IPS-NIHi11 (cell line): ENCODE results near the gene DLGAP5.
A peak's percentile ranks its signal among the peaks of the same experiment; 100 is the strongest.

Experiments
- DNase-seq: peaks from one replicate; pipeline ENCODE4 v3.0.0; 2012; ENCODE audit warnings: mixed read lengths, low spot score

The DLGAP5 gene

DNA sequence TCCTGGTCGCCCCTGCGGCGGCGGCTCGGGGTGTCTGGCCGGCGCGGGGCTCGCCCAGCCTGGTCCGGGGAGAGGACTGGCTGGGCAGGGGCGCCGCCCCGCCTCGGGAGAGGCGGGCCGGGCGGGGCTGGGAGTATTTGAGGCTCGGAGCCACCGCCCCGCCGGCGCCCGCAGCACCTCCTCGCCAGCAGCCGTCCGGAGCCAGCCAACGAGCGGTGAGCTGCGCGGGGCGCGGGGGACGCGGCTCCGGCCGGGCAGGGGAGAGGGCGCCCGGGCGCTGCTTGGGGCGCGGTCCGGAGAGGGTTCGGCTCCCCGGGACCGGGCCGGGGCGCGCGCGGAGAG lies 62.3 kb downstream of the DLGAP5 start, which contains the start of gene LGALS3:
LGALS3 (plus strand) TSS at position 167 of the 342 bp plus-strand sequence. CDS start 8,122 bp downstream, outside the sequence.
- peak; percentile 92 for DNase-seq

DNA sequence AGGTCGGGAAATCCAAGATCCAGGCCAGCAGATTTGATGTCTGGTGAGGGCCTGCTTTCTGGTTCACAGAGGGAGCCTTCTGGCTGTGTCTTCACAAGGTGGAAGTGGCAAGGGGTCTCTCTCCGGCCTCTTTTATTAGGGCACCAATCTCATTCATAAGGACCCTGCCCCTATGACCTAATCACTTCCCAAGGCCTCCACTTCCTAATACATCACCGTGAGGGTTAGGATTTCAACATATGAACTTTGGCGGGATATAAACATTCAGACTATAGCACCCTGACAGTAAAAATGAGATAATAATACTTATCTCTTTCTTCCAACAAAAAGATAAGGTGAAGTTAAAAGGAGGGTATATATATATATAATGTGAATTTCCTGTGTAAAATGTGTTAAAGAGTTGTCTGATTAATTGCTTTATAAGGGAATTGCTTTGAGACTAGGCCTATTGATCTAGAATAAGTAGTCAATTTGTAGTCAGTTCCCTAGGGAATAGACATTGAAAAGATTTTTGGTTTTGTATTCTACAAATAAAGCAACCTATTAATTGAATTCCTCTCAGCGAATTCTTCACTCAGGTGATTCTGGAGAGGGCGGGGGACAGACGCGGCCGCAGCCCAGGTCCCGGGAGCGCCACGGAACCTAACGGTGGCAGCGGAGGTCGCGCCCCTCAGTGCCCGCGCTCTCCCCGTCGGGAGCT lies 62.8 kb downstream of the DLGAP5 start:
- DNase-seq: no peak

DNA sequence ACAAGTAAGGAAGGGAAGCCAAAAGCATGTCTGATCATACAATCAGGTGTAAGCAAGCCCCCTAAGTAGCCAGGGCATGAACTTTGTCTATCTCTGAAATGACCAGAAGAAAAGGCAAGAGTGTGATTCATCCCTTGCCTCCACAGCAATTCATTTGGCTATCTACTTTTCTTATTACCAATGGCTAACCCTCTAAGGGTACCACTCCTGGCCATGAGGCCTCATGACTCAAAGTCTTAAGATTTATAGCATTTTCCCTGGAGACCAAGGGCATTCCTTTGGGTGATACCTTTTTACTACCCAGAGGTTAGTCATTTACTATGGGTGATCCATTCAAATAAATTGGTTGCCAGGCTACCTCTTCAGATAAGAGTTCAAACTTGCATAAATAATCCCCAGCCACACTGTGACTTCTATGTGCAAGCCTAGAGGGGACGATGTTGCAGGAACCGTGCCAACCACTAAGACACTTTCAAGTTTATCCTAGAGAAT lies 63.9 kb downstream of the DLGAP5 start:
- no peak for DNase-seq

DNA sequence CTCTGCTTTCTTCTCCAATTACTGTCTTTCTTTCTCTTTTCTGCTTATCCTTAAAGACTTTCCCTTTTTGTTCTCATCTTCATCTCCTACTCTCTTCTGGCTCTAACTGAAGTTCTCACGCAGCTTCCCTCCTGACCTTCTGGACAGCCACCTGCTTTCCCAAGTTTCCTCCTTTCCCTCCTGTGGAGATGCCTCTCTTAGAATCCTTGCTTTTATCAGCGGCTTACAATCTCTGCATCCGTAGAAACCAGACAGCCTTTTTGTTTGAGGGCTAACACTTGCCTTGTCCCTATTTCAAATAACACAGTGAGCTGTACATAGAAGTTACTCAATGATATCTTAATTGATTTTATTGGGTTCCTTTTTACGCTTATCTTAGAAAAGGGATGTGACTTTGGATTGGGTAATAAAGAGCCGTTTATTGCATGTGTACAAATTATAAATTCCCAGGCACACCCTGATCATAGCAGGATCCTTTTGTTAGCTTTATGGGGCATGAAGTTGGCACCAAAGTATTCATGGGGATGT lies 64.4 kb downstream of the DLGAP5 start:
- DNase-seq: no peak

DNA sequence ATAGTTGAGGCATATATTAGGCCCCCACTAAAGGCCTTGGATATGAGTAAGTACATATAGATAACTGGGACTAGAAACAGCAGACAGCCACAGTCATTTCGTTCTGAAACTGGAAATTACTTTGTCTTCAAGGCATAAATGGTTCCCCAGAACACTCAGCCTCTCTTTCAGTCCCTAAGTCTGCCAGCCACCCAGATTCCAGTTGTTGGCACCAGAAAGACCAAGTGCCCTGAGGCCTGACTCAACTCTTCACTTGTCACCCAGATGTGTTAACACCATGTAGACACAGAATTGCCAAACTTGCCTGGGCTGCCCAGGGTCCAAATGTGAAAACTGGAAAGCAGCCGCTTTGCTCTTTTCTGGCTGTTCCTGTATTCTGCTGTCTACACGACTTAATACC lies 65.4 kb downstream of the DLGAP5 start:
- no peak for DNase-seq

DNA sequence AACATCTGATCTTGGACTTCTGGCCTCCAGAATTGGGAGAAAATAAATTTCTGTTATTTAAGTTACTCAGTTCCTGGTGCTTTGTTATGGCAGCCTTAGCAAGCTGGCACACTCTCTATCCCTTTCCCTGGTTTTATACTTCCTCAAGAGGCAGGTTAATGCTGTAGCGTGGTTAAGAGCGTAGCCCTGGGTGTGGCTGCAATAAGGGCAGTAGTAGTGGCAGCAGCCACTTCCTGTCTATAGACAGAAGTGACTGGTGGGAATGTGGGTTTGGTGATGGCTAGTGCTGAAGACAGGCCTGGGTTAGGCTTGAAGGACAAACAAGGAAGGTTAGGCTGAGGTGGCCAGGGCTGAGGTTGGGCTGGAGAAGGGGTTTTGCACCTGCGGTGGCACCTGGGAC lies 66.0 kb downstream of the DLGAP5 start:
- DNase-seq: no peak

DNA sequence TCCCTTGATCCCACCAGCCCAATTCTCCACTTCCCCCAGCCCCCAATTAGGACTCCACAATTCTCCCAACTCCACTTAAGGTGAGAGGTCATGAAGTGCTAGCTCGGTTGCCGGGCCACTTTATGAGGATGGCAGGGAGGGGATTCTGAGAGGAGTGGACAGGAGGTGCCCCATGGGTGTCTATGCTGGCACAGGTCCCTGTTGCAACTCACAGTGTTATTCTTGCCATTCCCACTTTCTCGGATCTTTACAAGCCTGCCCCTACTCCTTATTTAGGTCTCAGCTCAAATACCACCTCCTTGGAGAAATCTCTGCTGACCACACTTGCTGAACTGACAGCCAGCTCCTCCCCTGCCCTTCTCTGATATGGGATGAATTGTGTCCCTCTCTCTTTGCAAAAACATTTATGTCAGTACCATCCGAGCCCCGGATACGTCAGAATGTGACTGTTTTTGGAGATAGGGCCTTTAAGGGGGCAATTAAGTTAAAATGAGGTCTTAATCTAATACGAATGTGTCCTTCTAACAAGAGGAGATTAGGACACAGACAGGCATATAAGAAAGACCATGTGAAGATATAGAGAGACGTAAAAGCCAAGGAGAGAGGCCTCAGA lies 66.5 kb downstream of the DLGAP5 start:
- DNase-seq: no peak

DNA sequence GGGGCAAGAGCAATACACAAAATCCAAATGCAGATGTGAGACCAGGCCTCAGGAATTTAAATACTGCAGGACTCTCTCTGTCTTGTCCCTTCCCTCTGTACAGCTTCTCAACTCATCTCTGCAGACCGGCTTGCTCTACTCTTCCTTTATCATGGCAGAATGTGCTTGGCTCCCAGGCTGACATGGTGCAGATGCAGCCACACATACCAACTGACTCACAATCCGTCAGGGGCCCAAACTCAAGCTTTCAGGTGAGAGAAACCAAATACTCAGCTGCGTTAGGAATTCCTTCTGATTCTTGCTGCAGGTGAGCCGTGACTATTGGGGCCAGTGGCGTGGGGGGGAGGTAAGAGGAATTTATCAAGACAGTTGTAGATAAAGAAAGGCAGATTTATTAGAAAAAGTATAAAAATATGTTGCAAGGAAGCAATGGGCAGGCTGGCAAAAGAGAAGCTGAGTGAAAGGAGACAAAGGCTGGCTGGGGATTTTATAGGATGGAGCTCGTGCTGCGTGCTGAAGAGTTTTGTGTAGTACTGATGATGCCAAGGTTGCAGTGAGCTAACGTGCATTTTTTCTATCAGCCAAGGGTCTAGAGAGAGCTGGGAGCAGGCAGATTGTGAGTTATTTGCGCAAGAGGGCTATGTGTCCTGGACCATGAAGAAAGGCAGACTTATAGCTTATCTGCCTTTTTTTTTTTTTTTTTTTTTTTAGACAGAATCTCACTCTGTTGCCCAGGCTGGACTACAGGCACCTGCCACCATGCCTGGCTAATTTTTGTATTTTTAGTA lies 67.3 kb downstream of the DLGAP5 start:
- DNase-seq: no peak

DNA sequence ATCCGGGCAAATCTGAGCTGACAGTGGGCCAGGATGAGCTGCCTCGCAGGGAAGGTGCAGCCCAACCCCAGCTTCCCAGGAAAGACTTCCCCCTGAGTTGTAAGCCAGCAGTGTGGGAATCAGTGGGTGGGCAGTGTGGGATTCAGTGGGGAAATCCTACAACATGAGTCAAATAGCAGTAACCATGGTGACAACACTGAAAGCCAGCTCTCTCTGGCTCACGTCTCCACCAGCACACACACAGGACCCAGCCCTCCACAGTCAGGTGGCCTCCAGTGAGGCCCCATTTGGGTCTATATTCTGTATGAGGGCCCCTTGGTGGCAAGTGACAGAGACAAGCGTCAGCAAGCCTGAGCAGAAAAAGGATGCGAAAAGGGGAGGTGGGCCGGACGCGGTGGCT lies 68.3 kb downstream of the DLGAP5 start:
- no peak for DNase-seq

DNA sequence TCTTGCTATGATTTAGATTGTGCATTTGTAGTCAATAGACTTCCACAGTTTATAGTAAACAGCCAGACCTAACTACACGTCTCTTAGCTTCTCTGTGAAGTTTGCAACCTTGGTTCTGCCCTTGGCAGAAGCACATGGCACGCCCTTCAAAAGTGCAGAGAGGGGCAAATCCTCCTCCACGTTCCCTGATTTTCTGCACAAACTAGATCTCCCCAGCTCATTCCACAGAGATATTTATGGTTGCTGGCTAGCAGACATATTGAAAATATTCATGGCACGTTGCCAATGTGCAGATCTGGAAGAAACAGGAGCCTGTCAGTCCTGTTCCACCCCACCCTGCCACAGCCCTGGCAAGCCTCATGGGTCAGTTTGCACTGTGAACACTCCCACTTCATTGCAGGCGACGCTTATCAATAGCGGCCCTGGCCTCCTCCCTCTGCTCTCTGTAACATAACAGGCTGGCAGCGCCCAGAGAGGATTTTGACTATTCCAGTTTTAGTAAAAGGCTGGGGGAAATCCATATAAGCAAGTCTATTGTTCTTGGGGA lies 68.9 kb downstream of the DLGAP5 start:
- DNase-seq: no peak

DNA sequence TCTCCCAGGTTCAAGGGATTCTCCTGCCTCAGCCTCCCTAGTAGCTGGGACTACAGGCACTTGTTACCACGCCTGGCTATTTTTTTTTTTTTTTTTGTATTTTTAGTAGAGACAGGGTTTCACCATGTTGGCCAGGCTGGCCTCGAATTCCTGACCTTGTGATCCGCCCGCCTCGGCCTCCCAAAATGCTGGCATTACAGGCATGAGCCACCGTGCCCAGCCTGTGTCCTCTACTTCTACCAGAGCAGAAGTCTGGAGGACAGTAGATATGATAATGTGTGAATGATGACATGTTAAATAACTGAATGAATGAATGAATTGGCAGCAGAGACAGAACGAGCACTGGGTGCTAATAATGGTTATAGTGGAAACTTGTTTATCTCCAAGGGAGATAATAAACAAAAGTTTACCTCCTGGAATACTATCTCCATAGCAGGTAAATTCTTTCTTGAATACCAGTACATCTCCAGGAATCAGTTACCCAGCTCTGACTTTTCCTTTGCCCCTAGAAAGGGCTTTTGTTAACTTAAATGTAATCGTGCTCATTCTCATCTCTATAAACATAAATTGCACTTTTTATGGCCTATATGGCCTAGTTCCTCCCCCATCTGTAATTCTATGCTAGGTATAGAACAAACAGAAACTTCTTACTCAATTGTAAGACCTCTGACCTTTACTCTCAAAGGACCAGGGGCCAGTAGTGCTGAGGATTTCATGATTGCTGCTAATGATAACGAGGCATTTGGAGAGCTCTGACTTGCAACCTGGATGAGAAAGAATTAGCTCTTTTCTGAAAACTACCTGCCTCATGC lies 69.6 kb downstream of the DLGAP5 start:
- no peak for DNase-seq

DNA sequence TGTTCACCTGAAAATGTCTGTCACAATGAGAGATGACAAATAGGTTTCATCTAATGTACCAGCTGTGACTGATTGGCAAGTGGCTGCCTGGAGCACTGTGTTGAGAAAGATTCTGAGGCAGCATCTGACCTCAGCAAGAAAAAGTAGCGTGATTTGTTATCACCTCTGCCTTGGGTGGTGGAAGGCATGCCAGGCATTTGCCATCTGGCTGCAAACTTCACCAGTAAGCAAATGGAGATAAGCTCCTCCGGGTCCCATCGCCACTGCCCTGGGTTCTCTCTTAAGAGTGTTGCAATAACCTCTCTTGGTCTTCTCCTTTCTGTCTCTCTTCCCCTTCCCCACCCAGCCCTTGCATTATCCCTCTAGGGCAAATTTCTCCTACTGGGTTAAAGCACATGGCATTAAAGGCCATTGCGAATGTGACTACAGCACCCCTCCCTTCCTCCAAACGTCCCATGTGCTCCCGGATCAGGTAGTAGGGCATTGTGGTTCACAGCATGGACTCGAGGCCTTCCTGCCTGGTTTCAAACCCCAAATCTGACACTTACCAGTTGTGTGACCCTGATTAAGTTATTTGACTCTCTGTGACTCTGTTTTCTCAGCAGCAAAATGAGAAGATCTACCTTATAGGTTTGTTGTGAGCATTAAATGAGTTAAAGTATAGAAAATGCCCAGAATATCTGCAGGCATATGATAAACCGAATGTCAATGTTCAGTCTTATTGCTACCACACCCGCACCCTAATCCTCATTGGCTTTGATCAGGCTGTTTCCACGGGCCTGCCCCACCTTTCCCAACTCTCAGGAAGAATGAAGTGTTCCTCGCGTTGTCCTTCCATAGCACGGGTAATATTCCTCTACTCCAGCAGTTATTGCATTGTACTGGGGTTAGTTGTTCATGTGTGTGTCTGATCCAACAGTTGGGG lies 70.6 kb downstream of the DLGAP5 start:
- no peak for DNase-seq

DNA sequence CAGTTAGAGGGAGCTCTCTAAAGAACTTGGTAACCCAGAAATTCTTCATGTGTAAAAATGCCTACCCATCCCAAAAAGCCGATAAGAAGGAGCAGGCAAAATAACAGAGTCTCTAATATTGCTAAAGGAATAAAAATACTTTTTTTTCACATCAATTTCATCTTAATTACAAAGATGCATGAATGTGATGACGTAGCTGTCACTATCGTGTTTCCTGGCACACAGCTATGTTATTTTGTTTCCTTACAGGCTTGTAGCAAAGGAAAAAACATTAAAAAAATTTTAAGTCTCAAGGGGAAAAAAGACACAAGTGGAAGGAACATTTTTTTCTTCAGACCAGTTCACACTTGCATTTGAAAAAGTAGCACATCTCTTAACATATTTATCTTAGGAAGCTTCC lies 72.6 kb downstream of the DLGAP5 start:
- DNase-seq: no peak

DNA sequence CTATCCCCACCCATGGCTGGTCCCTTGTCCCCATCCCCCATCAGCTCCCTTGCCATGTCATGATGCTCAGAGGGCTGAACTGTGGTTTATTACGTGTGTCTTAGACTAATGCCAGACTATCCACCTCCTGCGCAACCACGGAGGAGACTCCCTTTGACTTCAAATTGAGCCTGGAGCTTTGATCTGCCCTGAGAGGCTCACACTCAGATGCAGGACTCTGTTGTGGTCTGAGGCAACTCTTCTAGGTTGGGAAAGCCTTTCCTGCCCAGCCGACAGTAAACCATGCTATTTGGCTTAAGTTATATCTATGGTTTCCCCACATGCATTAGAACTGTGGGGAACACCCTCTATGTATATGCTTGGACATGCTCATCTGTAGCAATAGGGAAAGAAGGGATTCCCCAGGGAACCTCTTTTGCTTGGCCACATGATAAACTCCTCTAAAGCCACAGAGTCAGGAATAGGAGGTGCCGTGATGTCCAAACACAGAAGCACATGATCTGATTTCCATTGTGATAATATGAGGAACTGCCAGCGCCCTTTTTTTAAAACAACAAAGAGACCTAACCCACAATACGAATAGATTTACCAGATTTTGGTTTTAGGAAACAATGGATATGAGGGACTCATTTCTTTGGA lies 73.5 kb downstream of the DLGAP5 start:
- no peak for DNase-seq

DNA sequence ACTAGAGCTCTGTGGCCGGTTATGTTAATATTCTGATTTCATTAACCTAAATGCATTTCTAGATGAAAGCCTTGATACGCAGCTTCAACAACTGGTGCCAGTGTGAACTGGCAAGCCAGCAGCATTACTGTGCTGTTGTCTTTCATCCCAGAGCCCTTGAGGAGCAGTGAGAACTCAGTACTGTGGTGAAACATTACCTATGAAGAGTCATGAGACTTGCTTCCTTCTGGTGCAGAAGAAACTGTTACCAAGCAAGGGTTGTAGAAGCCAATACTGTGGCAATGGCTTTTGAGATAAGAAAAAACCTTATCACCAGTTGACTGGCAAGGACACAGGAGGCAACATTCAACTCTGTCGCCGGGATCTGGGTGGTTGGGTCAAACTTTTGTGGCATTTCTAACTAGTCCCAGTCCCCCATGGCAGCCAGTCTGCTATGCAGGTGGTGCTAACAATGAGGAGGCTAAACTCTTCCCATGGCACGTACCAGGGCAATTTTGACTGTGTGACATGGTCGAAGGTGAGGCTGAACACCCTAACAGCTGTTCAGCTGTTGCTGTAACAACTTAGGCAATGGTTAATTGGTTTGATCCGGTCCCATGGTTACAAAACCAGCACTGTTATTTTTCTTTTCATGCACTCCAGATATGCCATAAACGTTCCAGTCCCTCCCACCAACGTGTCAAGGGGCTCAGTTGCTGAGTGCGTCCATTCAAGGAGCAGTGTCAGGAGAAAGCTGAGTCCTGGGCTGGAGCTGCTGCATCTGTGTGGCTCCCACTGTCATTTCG lies 74.9 kb downstream of the DLGAP5 start:
- DNase-seq: no peak

DNA sequence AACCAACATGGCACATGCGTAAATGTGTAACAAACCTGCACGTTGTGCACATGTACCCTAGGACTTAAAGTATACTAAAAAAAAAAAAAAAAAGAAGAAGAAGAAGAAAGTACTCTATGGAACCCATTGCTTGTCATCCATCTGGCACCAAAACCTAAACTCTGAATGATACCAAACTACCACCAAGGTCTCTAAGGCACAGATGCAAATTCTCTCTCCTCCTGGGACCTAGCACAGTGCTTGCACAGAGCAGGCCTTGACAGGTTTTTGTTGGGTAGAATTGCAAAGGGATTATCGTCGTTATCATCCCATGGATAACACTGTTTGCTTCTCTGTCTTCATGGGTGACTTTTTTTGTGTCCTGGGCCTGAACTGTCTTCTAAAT lies 75.5 kb downstream of the DLGAP5 start:
- DNase-seq: no peak

DNA sequence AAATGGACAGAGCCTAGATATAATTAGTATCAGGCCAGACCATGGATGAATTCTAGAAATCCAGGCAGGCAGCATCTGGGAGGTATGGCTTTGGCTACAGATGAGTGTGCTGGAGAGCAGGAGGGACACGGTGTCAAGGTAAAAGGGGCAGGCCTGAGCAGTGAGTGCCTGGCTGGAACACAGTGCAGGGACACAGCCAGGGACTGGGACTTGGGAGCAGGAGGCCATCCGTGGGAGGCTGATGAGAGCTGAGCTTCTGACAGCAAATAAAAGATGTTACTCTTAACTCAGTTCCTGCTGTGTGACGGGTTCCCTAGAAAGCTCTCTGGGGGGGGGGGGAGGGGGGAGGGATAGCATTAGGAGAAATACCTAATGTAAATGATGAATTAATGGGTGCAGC lies 75.9 kb downstream of the DLGAP5 start:
- DNase-seq: no peak

DNA sequence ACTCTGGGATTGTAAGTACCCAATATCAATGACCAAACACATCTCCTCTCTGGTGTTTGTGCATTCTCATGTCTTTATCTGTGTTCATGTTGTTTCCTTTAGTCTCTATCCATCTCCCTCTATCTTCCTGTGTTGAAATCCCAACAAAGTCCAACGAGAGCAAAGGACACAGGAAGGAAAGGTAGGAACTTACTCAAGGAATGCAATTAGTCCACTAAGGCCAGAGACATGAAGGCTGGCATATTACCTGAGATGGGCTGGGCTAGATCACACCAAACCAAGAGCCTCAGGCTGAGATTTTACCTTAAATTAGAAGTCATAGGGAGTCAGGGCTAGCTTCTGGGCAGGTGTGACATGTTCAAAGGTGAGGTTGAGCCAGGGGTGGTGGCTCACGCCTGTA lies 76.7 kb downstream of the DLGAP5 start:
- no peak for DNase-seq

DNA sequence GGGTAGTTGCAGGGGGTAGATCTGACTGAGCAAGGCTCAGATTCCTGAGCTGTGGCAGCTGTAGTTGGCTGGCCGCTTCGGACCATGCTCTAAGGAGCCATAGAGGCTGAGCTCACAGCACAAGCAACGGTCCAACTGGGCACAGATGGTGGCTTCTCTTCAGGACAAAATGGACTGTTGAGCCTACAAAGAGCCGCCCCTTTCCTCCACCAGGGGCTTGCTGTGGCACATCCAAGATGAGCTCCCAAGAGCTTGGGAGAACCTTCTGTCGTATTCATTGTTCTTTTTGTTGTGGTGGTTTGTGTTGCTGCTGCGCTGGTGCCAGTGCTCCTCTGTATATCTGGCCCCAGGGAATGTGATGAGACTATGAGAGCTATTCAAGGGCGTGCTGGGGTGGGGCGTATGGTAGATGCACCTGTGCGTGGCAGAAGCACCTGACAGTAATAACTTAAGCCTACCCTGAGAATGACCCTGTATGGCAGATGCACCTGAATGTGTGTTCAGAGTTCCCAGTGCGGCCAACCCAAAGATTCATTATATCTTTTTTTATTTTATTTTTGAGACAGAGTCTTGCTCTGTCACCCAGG lies 80.2 kb downstream of the DLGAP5 start:
- DNase-seq: no peak
